Testis (tissue), 3 donors: ENCODE results near the gene MARCHF2. TPM values are rescaled to one million over a fixed set of nuclear protein-coding genes. Genes with fewer than 3 reads are reported as not detected.

Experiments used
- DNase-seq: peaks from one replicate; pipeline ENCODE4 v3.0.0-alpha.2; 2019
- H3K27ac ChIP-seq, 2 donors: fragments of 200-600 bp; sonication (generic); one replicate each; pipeline ENCODE4 v1.5.1; 2019
- H3K27me3 ChIP-seq: fragments of 200-600 bp; sonication (generic); one replicate; pipeline ENCODE4 v1.5.1; 2019
- H3K36me3 ChIP-seq: fragments of 200-600 bp; sonication (generic); one replicate; pipeline ENCODE4 v1.5.1; 2017; ENCODE audit warnings: low read depth; ENCODE audit errors: missing control alignments
- H3K4me1 ChIP-seq: fragments of 200-600 bp; sonication (generic); one replicate; pipeline ENCODE4 v1.5.1; 2019
- H3K4me3 ChIP-seq, 2 donors: fragments of 200-600 bp; sonication (generic); one replicate each; pipeline ENCODE4 v1.5.1; 2017 to 2019
- H3K9me3 ChIP-seq: fragments of 200-600 bp; sonication (generic); one replicate; pipeline ENCODE4 v1.5.1; 2017
- POLR2A ChIP-seq: fragments of 450-650 bp; IDR thresholded peaks from one replicate; pipeline ENCODE4 v1.6.1; 2017; ENCODE audit warnings: antibody characterized with exemption, mild to moderate bottlenecking, moderate library complexity
- WGBS, 2 donors: methylation state at CpG; one replicate each; pipeline ENCODE4 v1.1.5; 2018; 5-methylcytosine and 5-hydroxymethylcytosine counted together
- intact Hi-C: fragments of 100-400 bp; cut with DNase I; formaldehyde crosslinking; loops from one replicate; pipeline ENCODE4 v1.15.1; 2023; ENCODE audit warnings: low total_unique reads
- polyA plus RNA-seq: library from polyadenylated mRNA; stranded (reverse); fragments of 350-450 nt; fragmentation: Illumina TruSeq; extraction: RNeasy Lipid Tissue Mini Kit (QIAGEN cat#74804); gene quantifications from one replicate; pipeline ENCODE4 v1.2.3, GENCODE V29; 2014; ENCODE audit warnings: low read depth, low replicate concordance; ENCODE audit not compliant: insufficient read depth
- total RNA-seq, 2 donors: library from RNA; depleted of rRNA; stranded (reverse); fragments of >200 nt; gene quantifications; one replicate each; pipeline ENCODE4 v1.2.3, GENCODE V29; 2016
- TF ChIP-seq, protein P1 (sequence below), 3 experiments: fragments of 450-650 bp in 2 of 3; fragments of 200-600 bp in 1 of 3; sonication (generic) in 1 of 3; IDR thresholded peaks; one replicate each; pipeline ENCODE4 v1.5.1; 2016 to 2019; ENCODE audit warnings: antibody characterized with exemption in 3 of 3, mild to moderate bottlenecking in 2 of 3, moderate library complexity in 1 of 3

Gene MARCHF2
- total and polyA plus RNA-seq, 3 donors from 2014 or later, result 35.3 to 84.5 (median 62.6) TPM

DNA sequence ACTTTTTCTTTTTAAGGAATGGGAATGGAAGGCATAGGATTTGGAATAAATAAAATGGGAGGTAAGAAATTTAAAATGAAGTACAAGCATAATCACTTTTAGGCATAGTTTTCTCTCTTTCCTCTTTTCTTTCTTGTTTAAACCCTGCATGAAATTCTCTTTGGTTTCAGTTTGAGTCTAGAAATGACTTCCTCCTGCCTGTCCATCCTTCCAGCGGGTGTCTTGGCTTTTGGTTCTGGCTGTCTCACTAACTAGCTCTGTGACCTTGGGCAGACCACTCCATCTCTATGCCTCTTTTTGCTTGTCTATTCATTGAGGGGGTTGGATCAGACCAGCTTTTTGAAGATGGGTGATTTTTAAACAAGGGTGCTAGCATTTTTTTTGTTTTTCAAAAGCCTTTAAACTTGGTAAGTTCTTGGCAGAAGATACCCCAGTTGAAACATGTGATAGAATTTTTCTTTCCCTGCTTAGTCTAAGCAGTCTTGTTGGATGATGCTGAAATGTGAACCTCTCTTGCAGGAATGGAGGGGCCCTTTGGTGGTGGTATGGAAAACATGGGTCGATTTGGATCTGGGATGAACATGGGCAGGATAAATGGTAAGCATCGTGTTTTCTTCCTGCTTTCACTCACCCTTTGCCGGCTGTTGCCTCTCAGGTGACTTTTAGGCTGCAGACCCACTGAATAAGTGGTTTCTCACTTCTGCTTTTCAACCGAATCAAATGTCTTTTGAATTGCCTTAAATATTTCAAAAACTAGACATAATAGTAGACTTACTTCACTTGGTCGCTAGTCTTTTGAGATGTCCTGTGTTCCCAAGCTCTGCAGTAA lies 60.8 kb downstream of the MARCHF2 start:
- no peak for DNase-seq
- H3K27ac ChIP-seq, result no peak overlapping the region
- TF ChIP-seq, protein P1, sequence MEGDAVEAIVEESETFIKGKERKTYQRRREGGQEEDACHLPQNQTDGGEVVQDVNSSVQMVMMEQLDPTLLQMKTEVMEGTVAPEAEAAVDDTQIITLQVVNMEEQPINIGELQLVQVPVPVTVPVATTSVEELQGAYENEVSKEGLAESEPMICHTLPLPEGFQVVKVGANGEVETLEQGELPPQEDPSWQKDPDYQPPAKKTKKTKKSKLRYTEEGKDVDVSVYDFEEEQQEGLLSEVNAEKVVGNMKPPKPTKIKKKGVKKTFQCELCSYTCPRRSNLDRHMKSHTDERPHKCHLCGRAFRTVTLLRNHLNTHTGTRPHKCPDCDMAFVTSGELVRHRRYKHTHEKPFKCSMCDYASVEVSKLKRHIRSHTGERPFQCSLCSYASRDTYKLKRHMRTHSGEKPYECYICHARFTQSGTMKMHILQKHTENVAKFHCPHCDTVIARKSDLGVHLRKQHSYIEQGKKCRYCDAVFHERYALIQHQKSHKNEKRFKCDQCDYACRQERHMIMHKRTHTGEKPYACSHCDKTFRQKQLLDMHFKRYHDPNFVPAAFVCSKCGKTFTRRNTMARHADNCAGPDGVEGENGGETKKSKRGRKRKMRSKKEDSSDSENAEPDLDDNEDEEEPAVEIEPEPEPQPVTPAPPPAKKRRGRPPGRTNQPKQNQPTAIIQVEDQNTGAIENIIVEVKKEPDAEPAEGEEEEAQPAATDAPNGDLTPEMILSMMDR (IDR thresholded peaks at IDR 0.05), result no peak
- TF ChIP-seq POLR2A, result no peak
- H3K27me3 ChIP-seq, result no peaks in the 10 kb centered on the region
- H3K4me3 ChIP-seq, result no peak overlapping the region
- H3K9me3 ChIP-seq, result no peaks in the 10 kb centered on the region
- peaks cover 6% of the 10 kb centered on the region for H3K4me1 ChIP-seq
- 69 to 73% methylated on average over 6 of the region's 6 CpGs for WGBS, 2 donors
- intact Hi-C loops, result no loop called here
- no peaks in the 10 kb centered on the region for H3K36me3 ChIP-seq

DNA sequence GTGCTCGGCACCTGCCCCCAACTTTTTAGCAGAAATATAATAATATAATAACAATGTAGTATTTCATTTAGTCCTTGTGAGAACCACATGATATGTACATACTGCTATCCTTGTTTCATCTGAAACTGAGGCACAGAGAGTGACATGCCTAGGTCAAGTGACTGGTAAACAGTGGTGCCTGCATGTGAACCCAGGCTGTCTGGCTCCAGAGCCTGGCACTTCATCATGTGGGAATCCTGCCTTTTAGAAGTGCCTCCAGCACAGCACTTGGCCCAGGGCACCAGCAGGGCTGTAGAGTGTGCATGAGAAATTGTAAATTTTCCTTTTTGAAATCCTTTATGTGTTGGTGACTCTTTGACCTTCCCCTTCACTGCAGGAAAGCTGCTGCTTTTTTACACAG lies 61.9 kb downstream of the MARCHF2 start:
- intact Hi-C loops, result no loop called here
- Histone ChIP-seq H3K27me3 (no peaks in the 10 kb centered on the region), H3K4me1 (peaks cover 6% of the 10 kb centered on the region), H3K4me3 (no peak overlapping the region), H3K27ac (no peak overlapping the region), H3K9me3 (no peaks in the 10 kb centered on the region), H3K36me3 (no peaks in the 10 kb centered on the region)
- DNase-seq, result no peak
- 93 to 100% methylated on average over 1 of the region's 1 CpG for WGBS, 2 donors
- TF ChIP-seq POLR2A, result no peak
- TF ChIP-seq, protein P1 (IDR thresholded peaks at IDR 0.05), result no peak

- Histone ChIP-seq H3K4me3 (no peak overlapping the region), H3K27ac (no peak overlapping the region), H3K9me3 (no peaks in the 10 kb centered on the region), H3K4me1 (peaks cover 8% of the 10 kb centered on the region), H3K27me3 (no peaks in the 10 kb centered on the region), H3K36me3 (no peaks in the 10 kb centered on the region)
- DNase-seq, result no peak
- intact Hi-C loops, result no loop called here
- 77 to 82% methylated on average over 8 of the region's 8 CpGs for WGBS, 2 donors
- no peak for TF ChIP-seq POLR2A
- TF ChIP-seq, protein P1 (IDR thresholded peaks at IDR 0.05), result no peak
Measured at GRCh38 chr19:8476524-8476923, 63.4 kb downstream of the MARCHF2 start.

DNA sequence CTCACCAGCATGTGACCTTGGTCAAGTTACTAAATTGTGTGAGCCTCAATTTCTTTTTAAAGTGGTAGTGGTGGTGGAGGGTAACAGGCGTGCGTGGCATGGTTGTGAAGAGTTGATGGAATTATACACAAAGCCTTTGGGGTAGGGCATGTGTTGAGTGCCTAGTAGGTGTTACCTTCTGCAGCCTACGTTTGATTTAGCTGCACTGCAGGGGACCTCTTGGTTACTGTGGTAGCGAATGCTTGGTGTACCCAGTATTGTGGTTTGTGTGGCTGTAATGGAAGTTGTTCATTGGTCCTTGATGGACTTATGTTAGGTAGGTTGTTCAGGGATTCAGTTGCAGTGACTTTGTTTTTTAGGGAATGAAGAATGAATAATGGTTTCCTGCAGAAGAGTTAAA lies 64.8 kb downstream of the MARCHF2 start:
- WGBS, 2 donors, result 81 to 88% methylated on average over 4 of the region's 4 CpGs
- no peaks in the 10 kb centered on the region for H3K9me3 ChIP-seq
- H3K4me1 ChIP-seq, result peaks cover 6% of the 10 kb centered on the region
- no peak overlapping the region for H3K4me3 ChIP-seq
- no peak for DNase-seq
- H3K27me3 ChIP-seq, result no peaks in the 10 kb centered on the region
- intact Hi-C loops, result no loop called here
- no peak for TF ChIP-seq POLR2A
- TF ChIP-seq, protein P1 (IDR thresholded peaks at IDR 0.05), result no peak
- no peak overlapping the region for H3K27ac ChIP-seq
- H3K36me3 ChIP-seq, result no peaks in the 10 kb centered on the region

- 41 to 48% methylated on average over 3 of the region's 3 CpGs for WGBS, 2 donors
- TF ChIP-seq, protein P1 (IDR thresholded peaks at IDR 0.05), result no peak
- no peak for TF ChIP-seq POLR2A
- DNase-seq, result no peak
- H3K27me3 ChIP-seq, result no peaks in the 10 kb centered on the region
- peaks cover 6% of the 10 kb centered on the region for H3K4me1 ChIP-seq
- intact Hi-C loops, result no loop called here
- no peaks in the 10 kb centered on the region for H3K9me3 ChIP-seq
- no peaks in the 10 kb centered on the region for H3K36me3 ChIP-seq
- no peak overlapping the region for H3K4me3 ChIP-seq
- no peak overlapping the region for H3K27ac ChIP-seq
Measured at GRCh38 chr19:8478598-8478997, 65.5 kb downstream of the MARCHF2 start.
